Panc1 (cell line): ENCODE results near the gene MYRIP. TPM values are rescaled to one million over a fixed set of nuclear protein-coding genes. Genes with fewer than 3 reads are reported as not detected.

Experiments used
- ATAC-seq: fragments of 200-7000 bp; cut with Tn5 transposase; 2 replicates; pipeline ENCODE4 v1.9.1; 2020; ENCODE audit warnings: mild to moderate bottlenecking, moderate library complexity
- BruUV-seq: library from RNA; stranded (reverse); fragments of 400-500 nt; replicated peaks from 2 replicates; lab custom pipeline; 2021; lab: Mats Ljungman, UMichigan
- CTCF ChIA-PET: fragments of 300-600 bp; sonication (Branson Sonifier 250); formaldehyde crosslinking; loops from one replicate; lab custom pipeline; 2022; ENCODE audit warnings: antibody characterized with exemption; lab: Charles Lee
- POLR2A ChIA-PET: fragments of 300-600 bp; sonication (Branson Sonifier 250); formaldehyde crosslinking; loops from one replicate; lab custom pipeline; 2022; ENCODE audit warnings: antibody characterized with exemption; lab: Charles Lee
- DNase-seq: peaks from one replicate; pipeline ENCODE4 v3.0.0-alpha.2; 2010; ENCODE audit warnings: low read depth, low spot score
- H3K27ac ChIP-seq: 2 replicates; pipeline ENCODE4 v1.5.1; 2011; ENCODE audit warnings: mild to moderate bottlenecking, low read length, inconsistent platforms
- H3K27me3 ChIP-seq: fragments of 200-500 bp; sonication (Bioruptor generic); 2 replicates; pipeline ENCODE4 v1.6.0; 2014; ENCODE audit warnings: low read length, inconsistent platforms; ENCODE audit not compliant: control insufficient read depth, insufficient read depth
- H3K36me3 ChIP-seq: fragments of 200-500 bp; sonication (Bioruptor generic); 2 replicates; pipeline ENCODE4 v1.5.1; 2014; ENCODE audit warnings: inconsistent platforms, mild to moderate bottlenecking, low read length, moderate library complexity; ENCODE audit not compliant: control insufficient read depth, insufficient read depth
- H3K4me1 ChIP-seq: 2 replicates; pipeline ENCODE4 v1.5.1; 2011; ENCODE audit warnings: inconsistent platforms, mild to moderate bottlenecking, low read length, moderate library complexity; ENCODE audit not compliant: control insufficient read depth, insufficient read depth
- H3K4me3 ChIP-seq, 2 experiments: 2 replicates each; pipeline ENCODE4 v1.5.1; 2011 to 2012; ENCODE audit warnings: low read depth in 2 of 2, low read length in 2 of 2, mild to moderate bottlenecking in 2 of 2, inconsistent platforms in 1 of 2, moderate library complexity in 1 of 2
- H3K9me3 ChIP-seq: fragments of 200-500 bp; sonication (Bioruptor generic); 2 replicates; pipeline ENCODE4 v1.5.1; 2014; ENCODE audit warnings: low read depth, mild to moderate bottlenecking, inconsistent platforms, low read length, moderate library complexity; ENCODE audit not compliant: control insufficient read depth, insufficient read depth
- POLR2AphosphoS5 ChIP-seq: IDR thresholded peaks from 2 replicates; pipeline ENCODE4 v1.6.1; 2012; ENCODE audit warnings: mild to moderate bottlenecking, low read depth, low read length, moderate library complexity
- SIN3A ChIP-seq: IDR thresholded peaks from 2 replicates; pipeline ENCODE4 v1.6.1; 2012; ENCODE audit warnings: low read depth, mild to moderate bottlenecking, low read length, moderate library complexity, borderline replicate concordance; ENCODE audit not compliant: insufficient read depth
- TCF7L2 ChIP-seq: IDR thresholded peaks from 2 replicates; pipeline ENCODE4 v1.6.1; 2011; ENCODE audit warnings: mild to moderate bottlenecking, low read depth, low read length, inconsistent platforms
- in situ Hi-C: cut with HindIII; loops from 2 replicates; pipeline ENCODE4 v1.10.0; 2016; ENCODE audit warnings: low sequenced_read_pairs, low pct_unique_long_range_greater_than_20kb
- intact Hi-C: fragments of 100-400 bp; cut with micrococcal nuclease; formaldehyde crosslinking; loops from one replicate; pipeline ENCODE4 v1.10.0; 2022; ENCODE audit not compliant: unreplicated experiment
- total RNA-seq: library from RNA; stranded (reverse); gene quantifications from one replicate; pipeline ENCODE4 v1.2.1, GENCODE V29; 2021; ENCODE audit not compliant: unreplicated experiment
- TF ChIP-seq, protein P1 (sequence below): fragments of 450-650 bp; IDR thresholded peaks from 2 replicates; pipeline ENCODE4 v1.5.1; 2017; ENCODE audit warnings: mild to moderate bottlenecking
- TF ChIP-seq, protein P2 (sequence below), 2 experiments: IDR thresholded peaks; 2 replicates each; pipeline ENCODE4 v1.6.1; 2011 to 2012; ENCODE audit warnings: low read depth in 2 of 2, control low read depth in 1 of 2, low read length in 1 of 2, mild to moderate bottlenecking in 1 of 2, moderate library complexity in 1 of 2; ENCODE audit not compliant: insufficient read depth in 1 of 2

MYRIP gene
- total RNA-seq, 1 experiment from 2014 or later: 0.59 TPM

DNA sequence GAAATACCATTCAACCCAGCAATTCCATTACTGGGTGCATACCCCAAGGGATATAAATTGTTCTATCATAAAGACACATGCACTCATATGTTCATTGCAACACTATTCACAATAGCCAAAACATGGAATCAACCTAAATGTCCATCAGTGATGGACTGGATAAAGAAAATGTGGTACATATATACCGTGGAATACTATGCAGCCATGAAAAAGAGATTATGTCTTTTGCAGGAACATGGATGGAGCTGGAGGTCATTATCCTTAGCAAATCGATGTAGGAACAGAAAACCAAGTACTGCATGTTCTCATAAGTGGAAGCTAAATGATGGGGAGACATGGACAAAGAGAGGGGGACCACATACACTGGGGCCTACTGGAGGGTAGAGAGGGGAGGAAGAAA lies 5.5 kb upstream of the MYRIP start:
- no TSS peak for BruUV-seq
- H3K9me3 ChIP-seq: no peaks in the 10 kb centered on the region
- no peak overlapping the region for H3K4me3 ChIP-seq
- ChIA-PET POLR2A (no interaction called here), CTCF (no interaction called here)
- no peaks in the 10 kb centered on the region for H3K36me3 ChIP-seq
- H3K4me1 ChIP-seq: no peaks in the 10 kb centered on the region
- in situ Hi-C loops (no loop called here), intact Hi-C loops (no loop called here)
- DNase-seq (no peak), ATAC-seq (no peak)
- H3K27me3 ChIP-seq: no peaks in the 10 kb centered on the region; the same call in 1 of the 2 replicates
- H3K27ac ChIP-seq: no peak overlapping the region
- TF ChIP-seq, protein P1, sequence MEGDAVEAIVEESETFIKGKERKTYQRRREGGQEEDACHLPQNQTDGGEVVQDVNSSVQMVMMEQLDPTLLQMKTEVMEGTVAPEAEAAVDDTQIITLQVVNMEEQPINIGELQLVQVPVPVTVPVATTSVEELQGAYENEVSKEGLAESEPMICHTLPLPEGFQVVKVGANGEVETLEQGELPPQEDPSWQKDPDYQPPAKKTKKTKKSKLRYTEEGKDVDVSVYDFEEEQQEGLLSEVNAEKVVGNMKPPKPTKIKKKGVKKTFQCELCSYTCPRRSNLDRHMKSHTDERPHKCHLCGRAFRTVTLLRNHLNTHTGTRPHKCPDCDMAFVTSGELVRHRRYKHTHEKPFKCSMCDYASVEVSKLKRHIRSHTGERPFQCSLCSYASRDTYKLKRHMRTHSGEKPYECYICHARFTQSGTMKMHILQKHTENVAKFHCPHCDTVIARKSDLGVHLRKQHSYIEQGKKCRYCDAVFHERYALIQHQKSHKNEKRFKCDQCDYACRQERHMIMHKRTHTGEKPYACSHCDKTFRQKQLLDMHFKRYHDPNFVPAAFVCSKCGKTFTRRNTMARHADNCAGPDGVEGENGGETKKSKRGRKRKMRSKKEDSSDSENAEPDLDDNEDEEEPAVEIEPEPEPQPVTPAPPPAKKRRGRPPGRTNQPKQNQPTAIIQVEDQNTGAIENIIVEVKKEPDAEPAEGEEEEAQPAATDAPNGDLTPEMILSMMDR: no peak
- TF ChIP-seq, protein P2, sequence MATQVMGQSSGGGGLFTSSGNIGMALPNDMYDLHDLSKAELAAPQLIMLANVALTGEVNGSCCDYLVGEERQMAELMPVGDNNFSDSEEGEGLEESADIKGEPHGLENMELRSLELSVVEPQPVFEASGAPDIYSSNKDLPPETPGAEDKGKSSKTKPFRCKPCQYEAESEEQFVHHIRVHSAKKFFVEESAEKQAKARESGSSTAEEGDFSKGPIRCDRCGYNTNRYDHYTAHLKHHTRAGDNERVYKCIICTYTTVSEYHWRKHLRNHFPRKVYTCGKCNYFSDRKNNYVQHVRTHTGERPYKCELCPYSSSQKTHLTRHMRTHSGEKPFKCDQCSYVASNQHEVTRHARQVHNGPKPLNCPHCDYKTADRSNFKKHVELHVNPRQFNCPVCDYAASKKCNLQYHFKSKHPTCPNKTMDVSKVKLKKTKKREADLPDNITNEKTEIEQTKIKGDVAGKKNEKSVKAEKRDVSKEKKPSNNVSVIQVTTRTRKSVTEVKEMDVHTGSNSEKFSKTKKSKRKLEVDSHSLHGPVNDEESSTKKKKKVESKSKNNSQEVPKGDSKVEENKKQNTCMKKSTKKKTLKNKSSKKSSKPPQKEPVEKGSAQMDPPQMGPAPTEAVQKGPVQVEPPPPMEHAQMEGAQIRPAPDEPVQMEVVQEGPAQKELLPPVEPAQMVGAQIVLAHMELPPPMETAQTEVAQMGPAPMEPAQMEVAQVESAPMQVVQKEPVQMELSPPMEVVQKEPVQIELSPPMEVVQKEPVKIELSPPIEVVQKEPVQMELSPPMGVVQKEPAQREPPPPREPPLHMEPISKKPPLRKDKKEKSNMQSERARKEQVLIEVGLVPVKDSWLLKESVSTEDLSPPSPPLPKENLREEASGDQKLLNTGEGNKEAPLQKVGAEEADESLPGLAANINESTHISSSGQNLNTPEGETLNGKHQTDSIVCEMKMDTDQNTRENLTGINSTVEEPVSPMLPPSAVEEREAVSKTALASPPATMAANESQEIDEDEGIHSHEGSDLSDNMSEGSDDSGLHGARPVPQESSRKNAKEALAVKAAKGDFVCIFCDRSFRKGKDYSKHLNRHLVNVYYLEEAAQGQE (IDR thresholded peaks at IDR 0.05; ENCODE audit: insufficient read depth in 1 of 2, low read depth in 2 of 2, low read length in 1 of 2): no peak

DNA sequence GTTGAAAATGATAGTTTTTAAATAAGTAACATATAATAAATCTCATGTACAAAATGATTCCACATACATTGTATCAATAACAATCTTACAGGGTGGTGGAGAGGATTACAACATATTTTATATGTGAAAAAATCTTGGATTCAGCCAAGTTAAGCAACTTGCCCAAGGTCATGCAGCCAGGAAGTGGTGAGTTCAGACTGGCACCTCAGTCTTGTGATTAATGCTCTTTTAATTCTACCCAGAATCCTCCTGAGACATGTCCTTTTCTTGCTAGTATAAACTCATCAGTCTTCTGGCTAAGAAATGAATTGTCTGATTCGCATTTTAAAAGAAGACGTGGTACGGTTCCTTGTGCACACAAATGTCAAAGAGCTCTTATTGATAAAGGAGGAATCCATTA lies 4.5 kb upstream of the MYRIP start:
- ChIA-PET POLR2A (no interaction called here), CTCF (no interaction called here)
- intact Hi-C loops: no loop called here
- Histone ChIP-seq H3K4me1 (no peaks in the 10 kb centered on the region), H3K27ac (no peak overlapping the region), H3K9me3 (no peaks in the 10 kb centered on the region), H3K36me3 (no peaks in the 10 kb centered on the region), H3K27me3 (no peaks in the 10 kb centered on the region; the same call in 1 of the 2 replicates), H3K4me3 (no peak overlapping the region)
- DNase-seq: no peak
- BruUV-seq: no TSS peak
- TF ChIP-seq, protein P1: no peak
- TF ChIP-seq SIN3A: no peak
- TF ChIP-seq, protein P2 (IDR thresholded peaks at IDR 0.05; ENCODE audit: insufficient read depth in 1 of 2, low read depth in 2 of 2, low read length in 1 of 2): no peak
- no peak for TF ChIP-seq POLR2AphosphoS5
- TF ChIP-seq TCF7L2: no peak
- no peak for ATAC-seq
- in situ Hi-C loops: no loop called here
